Testis (tissue), 3 donors: Measurements from ENCODE around the gene CUBN. TPM values are rescaled to one million over a fixed set of nuclear protein-coding genes. Genes with fewer than 3 reads are reported as not detected.

Experiments used
- DNase-seq: peaks from one replicate; pipeline ENCODE4 v3.0.0-alpha.2; 2019
- H3K27ac ChIP-seq, 2 donors: fragments of 200-600 bp; sonication (generic); one replicate each; pipeline ENCODE4 v1.5.1; 2019
- H3K27me3 ChIP-seq: fragments of 200-600 bp; sonication (generic); one replicate; pipeline ENCODE4 v1.5.1; 2019
- H3K36me3 ChIP-seq: fragments of 200-600 bp; sonication (generic); one replicate; pipeline ENCODE4 v1.5.1; 2017; ENCODE audit warnings: low read depth; ENCODE audit errors: missing control alignments
- H3K4me1 ChIP-seq: fragments of 200-600 bp; sonication (generic); one replicate; pipeline ENCODE4 v1.5.1; 2019
- H3K4me3 ChIP-seq, 2 donors: fragments of 200-600 bp; sonication (generic); one replicate each; pipeline ENCODE4 v1.5.1; 2017 to 2019
- H3K9me3 ChIP-seq: fragments of 200-600 bp; sonication (generic); one replicate; pipeline ENCODE4 v1.5.1; 2017
- POLR2A ChIP-seq: fragments of 450-650 bp; IDR thresholded peaks from one replicate; pipeline ENCODE4 v1.6.1; 2017; ENCODE audit warnings: antibody characterized with exemption, mild to moderate bottlenecking, moderate library complexity
- WGBS, 2 donors: methylation state at CpG; one replicate each; pipeline ENCODE4 v1.1.5; 2018; 5-methylcytosine and 5-hydroxymethylcytosine counted together
- intact Hi-C: fragments of 100-400 bp; cut with DNase I; formaldehyde crosslinking; loops from one replicate; pipeline ENCODE4 v1.15.1; 2023; ENCODE audit warnings: low total_unique reads
- polyA plus RNA-seq: library from polyadenylated mRNA; stranded (reverse); fragments of 350-450 nt; fragmentation: Illumina TruSeq; extraction: RNeasy Lipid Tissue Mini Kit (QIAGEN cat#74804); gene quantifications from one replicate; pipeline ENCODE4 v1.2.3, GENCODE V29; 2014; ENCODE audit warnings: low read depth, low replicate concordance; ENCODE audit not compliant: insufficient read depth
- total RNA-seq, 2 donors: library from RNA; depleted of rRNA; stranded (reverse); fragments of >200 nt; gene quantifications; one replicate each; pipeline ENCODE4 v1.2.3, GENCODE V29; 2016
- TF ChIP-seq, protein P1 (sequence below), 3 experiments: fragments of 450-650 bp in 2 of 3; fragments of 200-600 bp in 1 of 3; sonication (generic) in 1 of 3; IDR thresholded peaks; one replicate each; pipeline ENCODE4 v1.5.1; 2016 to 2019; ENCODE audit warnings: antibody characterized with exemption in 3 of 3, mild to moderate bottlenecking in 2 of 3, moderate library complexity in 1 of 3

Gene CUBN
- total and polyA plus RNA-seq, 3 donors from 2014 or later: 11.0 to 39.3 (median 19.2) TPM

DNA sequence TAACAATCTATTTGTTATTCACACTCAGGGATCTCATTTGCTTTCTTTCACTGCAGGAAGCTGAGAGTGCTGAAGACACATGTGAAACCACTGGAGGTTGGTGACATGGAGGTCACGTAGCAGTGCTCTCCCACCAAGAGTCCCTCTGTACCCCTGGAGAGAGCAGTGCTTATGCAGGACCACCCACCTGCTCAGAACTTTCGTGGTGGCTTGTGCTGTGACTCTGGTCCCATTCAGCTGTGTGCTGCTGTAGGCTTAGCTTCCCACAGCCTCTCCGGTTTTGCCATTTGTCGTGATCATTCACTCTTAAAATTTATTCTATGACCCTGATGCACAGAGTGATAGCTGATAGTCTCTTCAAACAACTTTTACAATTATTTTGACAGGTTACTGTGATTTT lies 216.3 kb downstream of the CUBN start:
- no peak overlapping the region for H3K4me3 ChIP-seq
- H3K4me1 ChIP-seq: no peaks in the 10 kb centered on the region
- intact Hi-C loops: no loop called here
- 88 to 89% methylated on average over 4 of the region's 4 CpGs for WGBS, 2 donors
- TF ChIP-seq, protein P1, sequence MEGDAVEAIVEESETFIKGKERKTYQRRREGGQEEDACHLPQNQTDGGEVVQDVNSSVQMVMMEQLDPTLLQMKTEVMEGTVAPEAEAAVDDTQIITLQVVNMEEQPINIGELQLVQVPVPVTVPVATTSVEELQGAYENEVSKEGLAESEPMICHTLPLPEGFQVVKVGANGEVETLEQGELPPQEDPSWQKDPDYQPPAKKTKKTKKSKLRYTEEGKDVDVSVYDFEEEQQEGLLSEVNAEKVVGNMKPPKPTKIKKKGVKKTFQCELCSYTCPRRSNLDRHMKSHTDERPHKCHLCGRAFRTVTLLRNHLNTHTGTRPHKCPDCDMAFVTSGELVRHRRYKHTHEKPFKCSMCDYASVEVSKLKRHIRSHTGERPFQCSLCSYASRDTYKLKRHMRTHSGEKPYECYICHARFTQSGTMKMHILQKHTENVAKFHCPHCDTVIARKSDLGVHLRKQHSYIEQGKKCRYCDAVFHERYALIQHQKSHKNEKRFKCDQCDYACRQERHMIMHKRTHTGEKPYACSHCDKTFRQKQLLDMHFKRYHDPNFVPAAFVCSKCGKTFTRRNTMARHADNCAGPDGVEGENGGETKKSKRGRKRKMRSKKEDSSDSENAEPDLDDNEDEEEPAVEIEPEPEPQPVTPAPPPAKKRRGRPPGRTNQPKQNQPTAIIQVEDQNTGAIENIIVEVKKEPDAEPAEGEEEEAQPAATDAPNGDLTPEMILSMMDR (IDR thresholded peaks at IDR 0.05): no peak
- no peak for TF ChIP-seq POLR2A
- H3K27ac ChIP-seq: no peak overlapping the region
- no peaks in the 10 kb centered on the region for H3K27me3 ChIP-seq
- H3K36me3 ChIP-seq: no peaks in the 10 kb centered on the region
- no peak for DNase-seq
- no peaks in the 10 kb centered on the region for H3K9me3 ChIP-seq

- intact Hi-C loops: no loop called here
- Histone ChIP-seq H3K4me3 (no peak overlapping the region), H3K4me1 (no peaks in the 10 kb centered on the region), H3K36me3 (no peaks in the 10 kb centered on the region), H3K27ac (no peak overlapping the region), H3K27me3 (no peaks in the 10 kb centered on the region), H3K9me3 (no peaks in the 10 kb centered on the region)
- TF ChIP-seq, protein P1 (IDR thresholded peaks at IDR 0.05): no peak
- TF ChIP-seq POLR2A: no peak
- no peak for DNase-seq
- WGBS, 2 donors: 87 to 89% methylated on average over 4 of the region's 4 CpGs
Measured at GRCh38 chr10:16910793-16911164, 218.8 kb downstream of the CUBN start.

GRCh38 chr10:16909961-16910792 lies 219.4 kb downstream of the CUBN start:
- Histone ChIP-seq H3K27ac (no peak overlapping the region), H3K4me1 (no peaks in the 10 kb centered on the region), H3K36me3 (no peaks in the 10 kb centered on the region), H3K27me3 (no peaks in the 10 kb centered on the region), H3K4me3 (no peak overlapping the region), H3K9me3 (no peaks in the 10 kb centered on the region)
- DNase-seq: no peak
- intact Hi-C loops: no loop called here
- no peak for TF ChIP-seq POLR2A
- TF ChIP-seq, protein P1 (IDR thresholded peaks at IDR 0.05): no peak
- 79% methylated on average over 4 of the region's 4 CpGs for WGBS, 2 donors

GRCh38 chr10:16909271-16909767 lies 220.3 kb downstream of the CUBN start:
- intact Hi-C loops: no loop called here
- no peaks in the 10 kb centered on the region for H3K9me3 ChIP-seq
- H3K27ac ChIP-seq: no peak overlapping the region

More at GRCh38 chr10:16909271-16909767, 220.3 kb downstream of the CUBN start:
- TF ChIP-seq, protein P1 (IDR thresholded peaks at IDR 0.05): no peak
- TF ChIP-seq POLR2A: no peak
- Histone ChIP-seq H3K4me1 (no peaks in the 10 kb centered on the region), H3K27me3 (no peaks in the 10 kb centered on the region), H3K36me3 (no peaks in the 10 kb centered on the region), H3K4me3 (no peak overlapping the region)
- 78 to 96% methylated on average over 1 of the region's 1 CpG for WGBS, 2 donors
- no peak for DNase-seq
